ENCODE data around the gene PSME2.
"Not testable (repeated sequence)": the region's sequence is repeated elsewhere in the genome, so short reads cannot be mapped to it uniquely, and the experiment has no call there.

PSME2 gene

GRCh38 chr14:24114532-24115421, 31.6 kb downstream of the PSME2 start, which contains the start of the genes DCAF11 and NRL:
Gene DCAF11, plus strand, starts transcription at chr14:24114777. Its CDS starts 818 bp downstream, at chr14:24115595.
Gene NRL, minus strand, starts transcription at chr14:24114949. Its CDS starts 32,101 bp downstream, at chr14:24082848.
- DNase-seq (ENCODE audit: low spot score): peak; percentile 100

GRCh38 chr14:24113801-24114531, 32.4 kb downstream of the PSME2 start:
- DNase-seq (ENCODE audit: low spot score): peak; percentile 85

GRCh38 chr14:24113379-24113800, 33.0 kb downstream of the PSME2 start:
- peak; percentile 18 for DNase-seq (ENCODE audit: low spot score)

- no peak for DNase-seq (ENCODE audit: low spot score)
Observed at GRCh38 chr14:24110523-24110922, 35.9 kb downstream of the PSME2 start.

- no peak for DNase-seq (ENCODE audit: low spot score)
Observed at GRCh38 chr14:24110060-24110459, 36.4 kb downstream of the PSME2 start.

GRCh38 chr14:24108336-24108874, 38.0 kb downstream of the PSME2 start:
- no peak for DNase-seq (ENCODE audit: low spot score)

- no peak for DNase-seq (ENCODE audit: low spot score)
Observed at GRCh38 chr14:24106672-24107271, 39.6 kb downstream of the PSME2 start.

- DNase-seq (ENCODE audit: low spot score): not testable (repeated sequence)
Observed at GRCh38 chr14:24105609-24106239, 40.7 kb downstream of the PSME2 start.

GRCh38 chr14:24103451-24103850, 43.0 kb downstream of the PSME2 start:
- no peak for DNase-seq (ENCODE audit: low spot score)

GRCh38 chr14:24102357-24103048, 43.9 kb downstream of the PSME2 start:
- no peak for DNase-seq (ENCODE audit: low spot score)

GRCh38 chr14:24100982-24101494, 45.4 kb downstream of the PSME2 start:
- no peak for DNase-seq (ENCODE audit: low spot score)

- DNase-seq (ENCODE audit: low spot score): no peak
Observed at GRCh38 chr14:24100197-24100981, 46.0 kb downstream of the PSME2 start.

GRCh38 chr14:24098927-24099813, 47.2 kb downstream of the PSME2 start:
- DNase-seq (ENCODE audit: low spot score): no peak

GRCh38 chr14:24098229-24098926, 48.0 kb downstream of the PSME2 start:
- DNase-seq (ENCODE audit: low spot score): no peak

- DNase-seq (ENCODE audit: low spot score): no peak
Observed at GRCh38 chr14:24096545-24097181, 49.7 kb downstream of the PSME2 start.

GRCh38 chr14:24095271-24096068, 50.9 kb downstream of the PSME2 start:
- DNase-seq (ENCODE audit: low spot score): peak; percentile 56

- no peak for DNase-seq (ENCODE audit: low spot score)
Observed at GRCh38 chr14:24094841-24095270, 51.6 kb downstream of the PSME2 start.
